CD14-positive monocyte (primary cell): ENCODE measurements around the gene PCP2. TPM values are rescaled to one million over a fixed set of nuclear protein-coding genes. Genes with fewer than 3 reads are reported as not detected.

Experiments
- DNase-seq, 3 donors: peaks; one replicate each; pipeline ENCODE4 v3.0.0-alpha.2; 2011 to 2022
- H2AFZ ChIP-seq: 2 replicates; pipeline ENCODE4 v1.6.0; 2012; ENCODE audit warnings: mild to moderate bottlenecking, low read depth, low read length, inconsistent platforms; ENCODE audit not compliant: insufficient read depth, poor library complexity, severe bottlenecking
- H3K27ac ChIP-seq, 2 donors: 1 replicate in 1 of 2; 2 replicates in 1 of 2; pipeline ENCODE4 v1.5.1; 2012 to 2013; ENCODE audit warnings: low read length in 2 of 2, control low read depth in 1 of 2, inconsistent platforms in 1 of 2, low read depth in 1 of 2, mild to moderate bottlenecking in 1 of 2
- H3K27me3 ChIP-seq, 2 donors: one replicate each; pipeline versions ENCODE4 v1.6.0 to v1.6.1; 2011 to 2013; ENCODE audit warnings: low read length in 2 of 2; ENCODE audit not compliant: control insufficient read depth in 2 of 2, insufficient read depth in 2 of 2
- H3K36me3 ChIP-seq, 2 donors: replicated peaks in 1 of 2; 1 replicate in 1 of 2; 2 replicates in 1 of 2; pipeline versions ENCODE4 v1.5.1 to v1.6.1; 2012 to 2013; ENCODE audit warnings: low read length in 2 of 2, control low read depth in 1 of 2, inconsistent platforms in 1 of 2, mild to moderate bottlenecking in 1 of 2; ENCODE audit not compliant: insufficient read depth in 2 of 2, control insufficient read depth in 1 of 2
- H3K4me1 ChIP-seq, 2 donors: 1 replicate in 1 of 2; 2 replicates in 1 of 2; pipeline versions ENCODE4 v1.5.1 to v1.6.1; 2012 to 2013; ENCODE audit warnings: low read length in 2 of 2, control low read depth in 1 of 2, inconsistent platforms in 1 of 2, mild to moderate bottlenecking in 1 of 2, moderate library complexity in 1 of 2; ENCODE audit not compliant: insufficient read depth in 2 of 2, control insufficient read depth in 1 of 2
- H3K4me2 ChIP-seq: replicated peaks from 2 replicates; pipeline ENCODE3; 2012; ENCODE audit warnings: low read length, moderate library complexity, mild to moderate bottlenecking; ENCODE audit not compliant: poor library complexity, severe bottlenecking; ENCODE audit errors: extremely low read depth
- H3K4me3 ChIP-seq, 3 experiments: fragments of 200-600 bp in 1 of 3; sonication (generic) in 1 of 3; replicated peaks in 1 of 3; 1 replicate in 2 of 3; 2 replicates in 1 of 3; pipeline ENCODE4 v1.5.1; 2011 to 2013; ENCODE audit warnings: low read length in 3 of 3, mild to moderate bottlenecking in 3 of 3, control low read depth in 2 of 3, low read depth in 2 of 3, inconsistent platforms in 1 of 3, moderate library complexity in 1 of 3
- H3K79me2 ChIP-seq: 2 replicates; pipeline ENCODE4 v1.6.0; 2012; ENCODE audit warnings: mild to moderate bottlenecking, control low read depth, inconsistent platforms, low read length, moderate library complexity; ENCODE audit not compliant: insufficient read depth
- H3K9ac ChIP-seq: 2 replicates; pipeline ENCODE4 v1.6.0; 2017; ENCODE audit warnings: low read length, mild to moderate bottlenecking; ENCODE audit not compliant: insufficient read depth, poor library complexity, severe bottlenecking
- H3K9me3 ChIP-seq, 2 donors: replicated peaks in 1 of 2; 1 replicate in 1 of 2; 2 replicates in 1 of 2; pipeline versions ENCODE4 v1.5.1 to v1.6.1; 2012 to 2013; ENCODE audit warnings: low read length in 2 of 2, control low read depth in 1 of 2; ENCODE audit not compliant: control insufficient read depth in 1 of 2, insufficient read depth in 1 of 2
- H4K20me1 ChIP-seq: 2 replicates; pipeline ENCODE4 v1.6.0; 2012; ENCODE audit warnings: mild to moderate bottlenecking, low read length, control low read depth, moderate library complexity; ENCODE audit not compliant: insufficient read depth
- H3K27ac Mint-ChIP-seq, 7 donors: one replicate each; pipeline ENCODE4 v1.8.0; 2020; ENCODE audit warnings: mild to moderate bottlenecking in 7 of 7, mixed read lengths in 7 of 7, moderate library complexity in 6 of 7, inconsistent platforms in 2 of 7
- H3K27me3 Mint-ChIP-seq, 3 donors: one replicate each; pipeline ENCODE4 v1.8.0; 2021 to 2022; ENCODE audit warnings: low read depth in 3 of 3, mild to moderate bottlenecking in 3 of 3, mixed read lengths in 3 of 3, moderate library complexity in 3 of 3, inconsistent platforms in 1 of 3
- H3K36me3 Mint-ChIP-seq, 2 donors: one replicate each; pipeline ENCODE4 v1.8.0; 2020; ENCODE audit warnings: mixed read lengths in 2 of 2, inconsistent platforms in 1 of 2, mild to moderate bottlenecking in 1 of 2
- H3K4me1 Mint-ChIP-seq: one replicate; pipeline ENCODE4 v1.8.0; 2020; ENCODE audit warnings: mild to moderate bottlenecking, mixed read lengths
- H3K4me3 Mint-ChIP-seq, 2 donors: one replicate each; pipeline ENCODE4 v1.8.0; 2020; ENCODE audit warnings: mild to moderate bottlenecking in 2 of 2, mixed read lengths in 2 of 2, moderate library complexity in 1 of 2
- H3K9me3 Mint-ChIP-seq, 7 donors: one replicate each; pipeline ENCODE4 v1.8.0; 2020 to 2022; ENCODE audit warnings: mixed read lengths in 7 of 7, mild to moderate bottlenecking in 6 of 7, moderate library complexity in 6 of 7, inconsistent platforms in 2 of 7
- WGBS: methylation state at CpG from one replicate; pipeline ENCODE4 v1.1.5; 2013; ENCODE audit warnings: missing lambda C conversion rate; ENCODE audit not compliant: insufficient coverage; 5-methylcytosine and 5-hydroxymethylcytosine counted together
- intact Hi-C, 2 donors: fragments of 100-400 bp; cut with micrococcal nuclease; formaldehyde crosslinking; loops; one replicate each; pipeline versions ENCODE4 v1.15.0 to v1.15.1; 2023
- polyA plus RNA-seq, 3 donors: library from polyadenylated mRNA; depleted of rRNA in 1 of 3; unstranded in 2 of 3; stranded (reverse) in 1 of 3; fragments of 300-500 nt in 2 of 3; fragments of >200 nt in 1 of 3; fragmentation: Illumina TruSeq in 2 of 3; gene quantifications; 1 replicate in 2 of 3; 2 replicates in 1 of 3; pipeline ENCODE4 v1.2.3, GENCODE V29; 2012 to 2021
- TF ChIP-seq, protein P1 (sequence below): fragments of 200-600 bp; IDR thresholded peaks from one replicate; pipeline ENCODE4 v1.8.0; 2022; ENCODE audit warnings: antibody characterized with exemption, mild to moderate bottlenecking

The PCP2 gene
- polyA plus RNA-seq, 3 donors, result 1.8 TPM; not detected in 2

GRCh38 chr19:7605490-7606222 lies 27.9 kb downstream of the PCP2 start:
- WGBS, result 57% methylated on average over 7 of the region's 14 CpGs
- H2AFZ ChIP-seq, result no peak overlapping the region
- H3K27ac Mint-ChIP-seq, result peak overlapping the region in 1 of 7 donors; percentile 58

GRCh38 chr19:7603919-7604318 lies 29.6 kb downstream of the PCP2 start:
- H3K4me2 ChIP-seq, result no peak overlapping the region
- intact Hi-C loops, result no loop called here
- TF ChIP-seq, protein P1, sequence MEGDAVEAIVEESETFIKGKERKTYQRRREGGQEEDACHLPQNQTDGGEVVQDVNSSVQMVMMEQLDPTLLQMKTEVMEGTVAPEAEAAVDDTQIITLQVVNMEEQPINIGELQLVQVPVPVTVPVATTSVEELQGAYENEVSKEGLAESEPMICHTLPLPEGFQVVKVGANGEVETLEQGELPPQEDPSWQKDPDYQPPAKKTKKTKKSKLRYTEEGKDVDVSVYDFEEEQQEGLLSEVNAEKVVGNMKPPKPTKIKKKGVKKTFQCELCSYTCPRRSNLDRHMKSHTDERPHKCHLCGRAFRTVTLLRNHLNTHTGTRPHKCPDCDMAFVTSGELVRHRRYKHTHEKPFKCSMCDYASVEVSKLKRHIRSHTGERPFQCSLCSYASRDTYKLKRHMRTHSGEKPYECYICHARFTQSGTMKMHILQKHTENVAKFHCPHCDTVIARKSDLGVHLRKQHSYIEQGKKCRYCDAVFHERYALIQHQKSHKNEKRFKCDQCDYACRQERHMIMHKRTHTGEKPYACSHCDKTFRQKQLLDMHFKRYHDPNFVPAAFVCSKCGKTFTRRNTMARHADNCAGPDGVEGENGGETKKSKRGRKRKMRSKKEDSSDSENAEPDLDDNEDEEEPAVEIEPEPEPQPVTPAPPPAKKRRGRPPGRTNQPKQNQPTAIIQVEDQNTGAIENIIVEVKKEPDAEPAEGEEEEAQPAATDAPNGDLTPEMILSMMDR, result no peak

More at GRCh38 chr19:7605490-7606222, 27.9 kb downstream of the PCP2 start:
- no peak overlapping the region for H3K9ac ChIP-seq
- no peaks in the 10 kb centered on the region for H3K79me2 ChIP-seq
- H3K4me2 ChIP-seq, result no peak overlapping the region
- H3K36me3 Mint-ChIP-seq, result no peaks in the 10 kb centered on the region
- no peaks in the 10 kb centered on the region for H3K4me1 ChIP-seq
- no peaks in the 10 kb centered on the region for H3K36me3 ChIP-seq
- H3K4me3 ChIP-seq, result no peak overlapping the region
- H3K9me3 ChIP-seq, result peaks cover 0 to 8% of the 10 kb centered on the region in 2 donors
- H4K20me1 ChIP-seq, result no peaks in the 10 kb centered on the region
- H3K27me3 ChIP-seq, result no peaks in the 10 kb centered on the region
- no peaks in the 10 kb centered on the region for H3K4me1 Mint-ChIP-seq
- intact Hi-C loops, result no loop called here
- H3K27ac ChIP-seq, result no peak overlapping the region
- H3K4me3 Mint-ChIP-seq, result no peak overlapping the region
- peaks cover 11 to 26% (median 23%) of the 10 kb centered on the region in 3 donors for H3K27me3 Mint-ChIP-seq
- peaks cover 0 to 8% (median 6%) of the 10 kb centered on the region in 7 donors for H3K9me3 Mint-ChIP-seq
- peak in 2 of 3 donors; percentile 9 to 47 for DNase-seq
- TF ChIP-seq, protein P1, result no peak

More at GRCh38 chr19:7603919-7604318, 29.6 kb downstream of the PCP2 start:
- Histone ChIP-seq H2AFZ (no peak overlapping the region), H4K20me1 (no peaks in the 10 kb centered on the region), H3K9me3 (peaks cover 0 to 8% of the 10 kb centered on the region in 2 donors), H3K4me3 (no peak overlapping the region), H3K9ac (no peak overlapping the region), H3K27ac (no peak overlapping the region), H3K4me1 (no peaks in the 10 kb centered on the region), H3K27me3 (no peaks in the 10 kb centered on the region), H3K79me2 (no peaks in the 10 kb centered on the region), H3K36me3 (no peaks in the 10 kb centered on the region)
- no peaks in the 10 kb centered on the region for H3K4me1 Mint-ChIP-seq
- no peaks in the 10 kb centered on the region for H3K36me3 Mint-ChIP-seq
- WGBS, result 92% methylated on average over 9 of the region's 9 CpGs
- peaks cover 0 to 8% (median 5%) of the 10 kb centered on the region in 7 donors for H3K9me3 Mint-ChIP-seq
- peaks cover 11 to 28% (median 24%) of the 10 kb centered on the region in 3 donors for H3K27me3 Mint-ChIP-seq
- H3K27ac Mint-ChIP-seq, result peak overlapping the region in 1 of 7 donors; percentile 40
- H3K4me3 Mint-ChIP-seq, result no peak overlapping the region
- no peak for DNase-seq
